Trophoblast cell (in vitro differentiated cells and primary cell): ENCODE data around the gene PRKCI.
A peak's percentile ranks its signal among the peaks of the same experiment; 100 is the strongest.

Experiments
- DNase-seq, 2 donors: peaks; one replicate each; pipeline ENCODE4 v3.0.0-alpha.2; 2016
- H2AFZ ChIP-seq: 2 replicates; pipeline ENCODE4 v1.6.1; 2013; ENCODE audit warnings: low read length, moderate library complexity, mild to moderate bottlenecking; ENCODE audit not compliant: insufficient read depth, poor library complexity
- H2AK5ac ChIP-seq: 2 replicates; pipeline ENCODE4 v1.6.1; 2013; ENCODE audit warnings: mild to moderate bottlenecking, low read length
- H2BK120ac ChIP-seq: 2 replicates; pipeline ENCODE4 v1.6.1; 2013; ENCODE audit warnings: low read length, mild to moderate bottlenecking, moderate library complexity; ENCODE audit not compliant: insufficient read depth, poor library complexity
- H2BK12ac ChIP-seq: 2 replicates; pipeline ENCODE4 v1.6.1; 2013; ENCODE audit warnings: mild to moderate bottlenecking, low read length, moderate library complexity
- H2BK5ac ChIP-seq: 2 replicates; pipeline ENCODE4 v1.6.1; 2013; ENCODE audit warnings: low read length, low read depth, moderate library complexity, mild to moderate bottlenecking; ENCODE audit not compliant: poor library complexity
- H3K14ac ChIP-seq: 2 replicates; pipeline ENCODE4 v1.6.1; 2013; ENCODE audit warnings: mild to moderate bottlenecking, low read length
- H3K18ac ChIP-seq: 2 replicates; pipeline ENCODE4 v1.6.1; 2013; ENCODE audit warnings: mild to moderate bottlenecking, low read length
- H3K23ac ChIP-seq: 2 replicates; pipeline ENCODE4 v1.6.1; 2013; ENCODE audit warnings: low read length
- H3K27ac ChIP-seq: 2 replicates; pipeline ENCODE4 v1.5.1; 2013; ENCODE audit warnings: low read depth, mild to moderate bottlenecking, inconsistent platforms, low read length, moderate library complexity
- H3K27me3 ChIP-seq: 2 replicates; pipeline ENCODE4 v1.6.1; 2013; ENCODE audit warnings: inconsistent platforms, mild to moderate bottlenecking, low read length, moderate library complexity; ENCODE audit not compliant: insufficient read depth
- H3K36me3 ChIP-seq, 2 experiments: 1 replicate in 1 of 2; 2 replicates in 1 of 2; pipeline ENCODE4 v1.6.1; 2013; ENCODE audit warnings: low read length in 2 of 2, mild to moderate bottlenecking in 2 of 2, moderate library complexity in 1 of 2; ENCODE audit not compliant: insufficient read depth in 2 of 2, control insufficient read depth in 1 of 2
- H3K4ac ChIP-seq: 2 replicates; pipeline ENCODE4 v1.6.1; 2013; ENCODE audit warnings: low read depth, mild to moderate bottlenecking, low read length, moderate library complexity
- H3K4me1 ChIP-seq, 2 experiments: 1 replicate in 1 of 2; 2 replicates in 1 of 2; pipeline ENCODE4 v1.6.1; 2013; ENCODE audit warnings: low read length in 2 of 2, mild to moderate bottlenecking in 2 of 2, moderate library complexity in 1 of 2; ENCODE audit not compliant: insufficient read depth in 2 of 2, control insufficient read depth in 1 of 2
- H3K4me2 ChIP-seq: 2 replicates; pipeline ENCODE4 v1.6.1; 2013; ENCODE audit warnings: inconsistent platforms, mild to moderate bottlenecking, low read length, moderate library complexity
- H3K4me3 ChIP-seq: 2 replicates; pipeline ENCODE4 v1.5.1; 2013; ENCODE audit warnings: mild to moderate bottlenecking, low read depth, low read length, inconsistent platforms
- H3K79me1 ChIP-seq: one replicate; pipeline ENCODE4 v1.6.1; 2013; ENCODE audit warnings: low read length
- H3K79me2 ChIP-seq: 2 replicates; pipeline ENCODE4 v1.6.1; 2013; ENCODE audit warnings: low read length, mild to moderate bottlenecking; ENCODE audit not compliant: control insufficient read depth, insufficient read depth, poor library complexity
- H3K9ac ChIP-seq: 2 replicates; pipeline ENCODE4 v1.6.1; 2013; ENCODE audit warnings: mild to moderate bottlenecking, low read length
- H3K9me3 ChIP-seq: 2 replicates; pipeline ENCODE4 v1.6.1; 2013; ENCODE audit warnings: low read depth, mild to moderate bottlenecking, control low read depth, inconsistent platforms, low read length; ENCODE audit not compliant: insufficient read depth
- H4K12ac ChIP-seq: 2 replicates; pipeline ENCODE4 v1.6.1; 2013; ENCODE audit warnings: low read depth, mild to moderate bottlenecking, low read length, moderate library complexity
- H4K8ac ChIP-seq: 2 replicates; pipeline ENCODE4 v1.6.1; 2013; ENCODE audit warnings: low read depth, mild to moderate bottlenecking, low read length, moderate library complexity
- H4K91ac ChIP-seq: one replicate; pipeline ENCODE4 v1.6.1; 2013; ENCODE audit warnings: low read depth, mild to moderate bottlenecking, low read length, moderate library complexity
- WGBS: extraction: QIAGEN DNeasy Blood & Tissue Kit; methylation state at CpG from one replicate; pipeline ENCODE4 v1.1.7; 2013; ENCODE audit warnings: missing lambda C conversion rate; ENCODE audit not compliant: insufficient read length, insufficient coverage; ENCODE audit errors: extremely low coverage; 5-methylcytosine and 5-hydroxymethylcytosine counted together

Gene PRKCI

GRCh38 chr3:170247875-170248274 lies 25.7 kb downstream of the PRKCI start:
- H2BK5ac ChIP-seq: no peak overlapping the region
- H3K27me3 ChIP-seq: no peaks in the 10 kb centered on the region
- no peaks in the 10 kb centered on the region for H3K79me2 ChIP-seq
- no peak for DNase-seq
- no peak overlapping the region for H3K14ac ChIP-seq
- H2BK120ac ChIP-seq: no peak overlapping the region
- peaks cover 4 to 9% of the 10 kb centered on the region in 2 experiments for H3K4me1 ChIP-seq
- no peak overlapping the region for H3K9ac ChIP-seq
- H2BK12ac ChIP-seq: no peak overlapping the region
- H2AK5ac ChIP-seq: no peak overlapping the region
- H4K8ac ChIP-seq: no peak overlapping the region
- no peaks in the 10 kb centered on the region for H3K79me1 ChIP-seq
- H4K12ac ChIP-seq: no peak overlapping the region
- H3K27ac ChIP-seq: no peak overlapping the region
- peaks cover 0 to 3% of the 10 kb centered on the region in 2 experiments for H3K36me3 ChIP-seq
- H3K18ac ChIP-seq: no peak overlapping the region
- H3K4ac ChIP-seq: no peak overlapping the region
- no peak overlapping the region for H3K4me2 ChIP-seq
- no peak overlapping the region for H2AFZ ChIP-seq
- H4K91ac ChIP-seq: no peak overlapping the region
- H3K4me3 ChIP-seq: no peak overlapping the region
- H3K9me3 ChIP-seq: no peaks in the 10 kb centered on the region
- WGBS: no CpG with 5 or more reads among the region's 1 CpG
- no peak overlapping the region for H3K23ac ChIP-seq

DNA sequence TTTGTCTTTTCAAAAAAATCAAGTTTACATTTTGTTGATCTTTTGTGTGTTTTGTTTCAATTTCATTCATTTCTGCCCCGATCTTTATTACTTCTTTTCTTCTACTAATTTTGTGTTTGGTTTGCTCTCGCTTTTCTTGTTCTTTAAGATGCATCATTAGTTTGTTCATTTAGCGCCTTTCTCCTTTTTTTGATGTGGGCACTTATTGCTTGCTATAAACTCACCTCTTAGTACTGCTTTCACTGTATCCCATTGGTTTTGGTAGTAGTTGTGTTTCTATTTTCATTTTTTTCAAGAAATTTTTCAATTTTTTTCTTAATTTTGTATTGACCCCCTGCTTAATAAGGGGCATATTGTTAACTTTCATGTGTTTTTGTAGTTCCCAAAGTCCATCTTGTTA lies 34.4 kb downstream of the PRKCI start:
- H4K12ac ChIP-seq: no peak overlapping the region
- H3K23ac ChIP-seq: no peak overlapping the region
- peaks cover 5 to 8% of the 10 kb centered on the region in 2 experiments for H3K36me3 ChIP-seq
- no peaks in the 10 kb centered on the region for H3K79me2 ChIP-seq
- H3K4me3 ChIP-seq: no peak overlapping the region
- no peaks in the 10 kb centered on the region for H3K9me3 ChIP-seq
- WGBS: no CpG with 5 or more reads among the region's 3 CpGs
- no peak overlapping the region for H3K9ac ChIP-seq
- no peak overlapping the region for H2AK5ac ChIP-seq
- peaks cover 4 to 6% of the 10 kb centered on the region in 2 experiments for H3K4me1 ChIP-seq
- H4K91ac ChIP-seq: no peak overlapping the region
- no peak overlapping the region for H4K8ac ChIP-seq
- no peak overlapping the region for H2BK120ac ChIP-seq
- H3K27me3 ChIP-seq: no peaks in the 10 kb centered on the region
- H2BK5ac ChIP-seq: no peak overlapping the region
- no peak overlapping the region for H2BK12ac ChIP-seq
- no peak overlapping the region for H3K14ac ChIP-seq
- H3K79me1 ChIP-seq: no peaks in the 10 kb centered on the region
- no peak overlapping the region for H3K4me2 ChIP-seq
- H3K27ac ChIP-seq: no peak overlapping the region
- H3K4ac ChIP-seq: no peak overlapping the region
- no peak overlapping the region for H2AFZ ChIP-seq
- DNase-seq: no peak
- H3K18ac ChIP-seq: no peak overlapping the region

GRCh38 chr3:170257145-170257544 lies 34.9 kb downstream of the PRKCI start:
- DNase-seq: no peak
- Histone ChIP-seq H3K27me3 (no peaks in the 10 kb centered on the region), H3K4ac (no peak overlapping the region), H3K27ac (no peak overlapping the region), H2AK5ac (no peak overlapping the region), H3K9ac (no peak overlapping the region), H2BK120ac (no peak overlapping the region), H3K14ac (no peak overlapping the region), H3K79me2 (no peaks in the 10 kb centered on the region), H3K4me3 (no peak overlapping the region), H2BK5ac (no peak overlapping the region), H3K4me1 (peaks cover 4 to 6% of the 10 kb centered on the region in 2 experiments), H3K9me3 (no peaks in the 10 kb centered on the region), H4K12ac (no peak overlapping the region), H3K79me1 (no peaks in the 10 kb centered on the region), H3K4me2 (no peak overlapping the region), H3K36me3 (peaks cover 5 to 8% of the 10 kb centered on the region in 2 experiments), H3K18ac (no peak overlapping the region), H4K91ac (no peak overlapping the region), H2BK12ac (no peak overlapping the region), H2AFZ (no peak overlapping the region), H3K23ac (no peak overlapping the region), H4K8ac (no peak overlapping the region)
- no CpG with 5 or more reads among the region's 2 CpGs for WGBS

- no peak overlapping the region for H3K9ac ChIP-seq
- no peaks in the 10 kb centered on the region for H3K9me3 ChIP-seq
- H3K4me2 ChIP-seq: no peak overlapping the region
- H2AK5ac ChIP-seq: no peak overlapping the region
- H3K79me2 ChIP-seq: no peaks in the 10 kb centered on the region
- no peak overlapping the region for H3K27ac ChIP-seq
- peak overlapping the region; percentile 23 for H3K18ac ChIP-seq
- DNase-seq: no peak
- WGBS: no CpG with 5 or more reads among the region's 3 CpGs
- no peak overlapping the region for H3K14ac ChIP-seq
- H4K91ac ChIP-seq: no peak overlapping the region
- H2BK5ac ChIP-seq: no peak overlapping the region
- no peak overlapping the region for H3K4me3 ChIP-seq
- peaks cover 4 to 6% of the 10 kb centered on the region in 2 experiments for H3K4me1 ChIP-seq
- H3K4ac ChIP-seq: no peak overlapping the region
- H3K23ac ChIP-seq: no peak overlapping the region
- no peak overlapping the region for H4K8ac ChIP-seq
- no peak overlapping the region for H2BK120ac ChIP-seq
- peaks cover 7 to 8% of the 10 kb centered on the region in 2 experiments for H3K36me3 ChIP-seq
- H2AFZ ChIP-seq: no peak overlapping the region
- no peaks in the 10 kb centered on the region for H3K79me1 ChIP-seq
- no peak overlapping the region for H4K12ac ChIP-seq
- H2BK12ac ChIP-seq: no peak overlapping the region
- H3K27me3 ChIP-seq: no peaks in the 10 kb centered on the region
Observed at GRCh38 chr3:170258105-170258487, 35.9 kb downstream of the PRKCI start.
